Gastrocnemius medialis (tissue), 4 donors: ENCODE data around the gene CHKA. TPM values are rescaled to one million over a fixed set of nuclear protein-coding genes. Genes with fewer than 3 reads are reported as not detected.

Source experiments
- ATAC-seq, 2 donors: fragments of 150-250 bp; one replicate each; pipeline ENCODE4 v1.9.1; 2016
- DNase-seq, 2 donors: peaks; one replicate each; pipeline ENCODE4 v3.0.0-alpha.2; 2019
- H3K27ac ChIP-seq, 4 donors: fragments of 200-600 bp; sonication (generic); 1 replicate in 1 of 4; 2 replicates in 3 of 4; pipeline ENCODE4 v1.5.1; 2016 to 2018; ENCODE audit warnings: mild to moderate bottlenecking in 2 of 4, moderate library complexity in 1 of 4
- H3K27me3 ChIP-seq, 3 donors: fragments of 200-600 bp; sonication (generic) in 2 of 3; 1 replicate in 1 of 3; 2 replicates in 2 of 3; pipeline versions ENCODE4 v1.5.1 to v1.6.0; 2016 to 2019; ENCODE audit warnings: mild to moderate bottlenecking in 1 of 3, moderate library complexity in 1 of 3
- H3K36me3 ChIP-seq, 2 donors: fragments of 200-600 bp; sonication (generic) in 1 of 2; one replicate each; pipeline ENCODE4 v1.5.1; 2017 to 2018
- H3K4me1 ChIP-seq, 2 donors: fragments of 200-600 bp; sonication (generic) in 1 of 2; one replicate each; pipeline ENCODE4 v1.5.1; 2016 to 2017; ENCODE audit warnings: mild to moderate bottlenecking in 2 of 2
- H3K4me3 ChIP-seq, 4 donors: fragments of 200-600 bp; sonication (generic) in 3 of 4; 1 replicate in 1 of 4; 2 replicates in 3 of 4; pipeline ENCODE4 v1.5.1; 2016 to 2019; ENCODE audit warnings: mild to moderate bottlenecking in 2 of 4
- H3K9me3 ChIP-seq, 3 donors: fragments of 200-600 bp; sonication (generic) in 2 of 3; 1 replicate in 1 of 3; 2 replicates in 2 of 3; pipeline ENCODE4 v1.5.1; 2016 to 2019
- CTCF ChIP-seq, 5 experiments: fragments of 450-650 bp in 3 of 5; fragments of 200-600 bp in 2 of 5; sonication (generic) in 2 of 5; IDR thresholded peaks in 4 of 5; conservative IDR thresholded peaks in 1 of 5; 1 replicate in 4 of 5; 2 replicates in 1 of 5; pipeline ENCODE4 v1.5.1; 2016 to 2019; ENCODE audit warnings: antibody characterized with exemption in 5 of 5, mild to moderate bottlenecking in 3 of 5, moderate library complexity in 3 of 5
- POLR2A ChIP-seq, 2 donors: fragments of 450-650 bp; IDR thresholded peaks; one replicate each; pipeline ENCODE4 v1.6.1; 2017; ENCODE audit warnings: antibody characterized with exemption in 2 of 2, mild to moderate bottlenecking in 2 of 2, moderate library complexity in 2 of 2
- in situ Hi-C, 4 donors: fragments of 200-750 bp; cut with MboI; loops; one replicate each; pipeline versions ENCODE4 v1.15.0 to v1.8.0; 2017; ENCODE audit warnings: low sequenced_read_pairs in 4 of 4
- intact Hi-C: fragments of 100-400 bp; cut with DNase I; formaldehyde crosslinking; loops from one replicate; pipeline ENCODE4 v1.15.1; 2023; ENCODE audit warnings: low total_unique reads
- total RNA-seq, 4 donors: library from RNA; depleted of rRNA; stranded (reverse); fragments of >200 nt; gene quantifications; one replicate each; pipeline versions ENCODE4 v1.1.0 to v1.2.3, GENCODE V29; 2016

Gene CHKA
- total RNA-seq, 4 donors from 2014 or later: 7.3 to 20.9 (median 12.3) TPM

- TF ChIP-seq POLR2A (IDR thresholded peaks at IDR 0.05) (no peak), CTCF (IDR thresholded peaks at IDR 0.05 in 4 of 5, conservative IDR thresholded peaks at IDR 0.05 in 1 of 5) (no peak)
- Histone ChIP-seq H3K4me3 (no peak overlapping the region), H3K9me3 (no peaks in the 10 kb centered on the region), H3K36me3 (no peaks in the 10 kb centered on the region), H3K27me3 (peaks cover 0 to 4% (median 0%) of the 10 kb centered on the region in 3 donors), H3K4me1 (peaks cover 7 to 18% of the 10 kb centered on the region in 2 donors), H3K27ac (no peak overlapping the region)
- intact Hi-C loops (no loop called here), in situ Hi-C loops (no loop called here)
- no peak for DNase-seq
- ATAC-seq: no peak
Observed at GRCh38 chr11:68007498-68008380, 113.4 kb downstream of the CHKA start.

- H3K27me3 ChIP-seq: peaks cover 0 to 4% (median 0%) of the 10 kb centered on the region in 3 donors
- intact Hi-C loops: no loop called here
- H3K27ac ChIP-seq: no peak overlapping the region
- no peak for TF ChIP-seq POLR2A (IDR thresholded peaks at IDR 0.05)
- TF ChIP-seq CTCF (IDR thresholded peaks at IDR 0.05 in 4 of 5, conservative IDR thresholded peaks at IDR 0.05 in 1 of 5): no peak
- no peak for ATAC-seq
- peaks cover 7 to 18% of the 10 kb centered on the region in 2 donors for H3K4me1 ChIP-seq
- in situ Hi-C loops: no loop called here
- H3K9me3 ChIP-seq: no peaks in the 10 kb centered on the region
- no peak for DNase-seq
- H3K4me3 ChIP-seq: no peak overlapping the region
- no peaks in the 10 kb centered on the region for H3K36me3 ChIP-seq
Observed at GRCh38 chr11:68006606-68007166, 114.5 kb downstream of the CHKA start.

GRCh38 chr11:68004551-68005335, 116.4 kb downstream of the CHKA start:
- no peak for DNase-seq
- H3K27ac ChIP-seq: no peak overlapping the region

More at GRCh38 chr11:68004551-68005335, 116.4 kb downstream of the CHKA start:
- Histone ChIP-seq H3K27me3 (peaks cover 0 to 4% (median 0%) of the 10 kb centered on the region in 3 donors), H3K9me3 (no peaks in the 10 kb centered on the region), H3K4me1 (peaks cover 0 to 2% of the 10 kb centered on the region in 2 donors), H3K4me3 (peak overlapping the region; percentile 54 to 77 (median 63)), H3K36me3 (no peaks in the 10 kb centered on the region)
- in situ Hi-C loops: no loop called here
- no peak for ATAC-seq
- TF ChIP-seq CTCF (IDR thresholded peaks at IDR 0.05 in 4 of 5, conservative IDR thresholded peaks at IDR 0.05 in 1 of 5) (no peak), POLR2A (IDR thresholded peaks at IDR 0.05) (no peak)
- intact Hi-C loops: loop anchor here (5.0 kb wide), 1 partner anchor 33 kb away; the partner anchor contains the start of gene TCIRG1
